GM21619 (cell line): ENCODE measurements around the gene DNAI2.
A peak's percentile ranks its signal among the peaks of the same experiment; 100 is the strongest.
"Not testable (repeated sequence)": the region's sequence is repeated elsewhere in the genome, so short reads cannot be mapped to it uniquely, and the experiment has no call there.

Experiments
- ATAC-seq: cut with Tn5 transposase; IDR thresholded peaks from one replicate; pipeline ENCODE4 v1.9.1; 2021; ENCODE audit not compliant: unreplicated experiment

DNAI2 gene

GRCh38 chr17:74274709-74275340 lies 791 bp downstream of the DNAI2 start:
- ATAC-seq = no peak

GRCh38 chr17:74276051-74276476 lies 2.0 kb downstream of the DNAI2 start:
- no peak for ATAC-seq

GRCh38 chr17:74276541-74277009 lies 2.5 kb downstream of the DNAI2 start:
- no peak for ATAC-seq

- no peak for ATAC-seq
These were observed 3.9 kb downstream of the DNAI2 start for GRCh38 chr17:74277935-74278334.

- not testable (repeated sequence) for ATAC-seq
These were observed 5.6 kb downstream of the DNAI2 start for GRCh38 chr17:74279617-74280016.

GRCh38 chr17:74280093-74280513 lies 6.1 kb downstream of the DNAI2 start:
- no peak for ATAC-seq

GRCh38 chr17:74281799-74282198 lies 7.8 kb downstream of the DNAI2 start:
- ATAC-seq = no peak

GRCh38 chr17:74282274-74282586 lies 8.2 kb downstream of the DNAI2 start:
- not testable (repeated sequence) for ATAC-seq

- no peak for ATAC-seq
These were observed 8.7 kb downstream of the DNAI2 start for GRCh38 chr17:74282587-74283370.

- ATAC-seq = no peak
These were observed 9.3 kb downstream of the DNAI2 start for GRCh38 chr17:74283371-74283673.

GRCh38 chr17:74287031-74287602 lies 13.1 kb downstream of the DNAI2 start:
- no peak for ATAC-seq

- peak; percentile 68 for ATAC-seq
These were observed 14.8 kb downstream of the DNAI2 start for GRCh38 chr17:74288785-74289184.

GRCh38 chr17:74289688-74290087 lies 15.7 kb downstream of the DNAI2 start:
- ATAC-seq = no peak

GRCh38 chr17:74290340-74290739 lies 16.3 kb downstream of the DNAI2 start:
- ATAC-seq = no peak

- ATAC-seq = no peak
These were observed 18.5 kb downstream of the DNAI2 start for GRCh38 chr17:74292495-74292894.

GRCh38 chr17:74295625-74296547 lies 21.9 kb downstream of the DNAI2 start:
- no peak for ATAC-seq

- no peak for ATAC-seq
These were observed 22.5 kb downstream of the DNAI2 start for GRCh38 chr17:74296548-74296936.

- ATAC-seq = no peak
These were observed 23.9 kb downstream of the DNAI2 start for GRCh38 chr17:74297941-74298340.

- no peak for ATAC-seq
These were observed 24.7 kb downstream of the DNAI2 start for GRCh38 chr17:74298778-74299177.

- no peak for ATAC-seq
These were observed 25.4 kb downstream of the DNAI2 start for GRCh38 chr17:74299226-74300009.

- ATAC-seq = no peak
These were observed 29.3 kb downstream of the DNAI2 start for GRCh38 chr17:74303305-74303704.
